ENCODE data around the gene PSORS1C1. TPM values are rescaled to one million over a fixed set of nuclear protein-coding genes. Genes with fewer than 3 reads are reported as not detected.
A peak's percentile ranks its signal among the peaks of the same experiment; 100 is the strongest.

PSORS1C1 gene
- total and polyA plus RNA-seq, 9 donors, result 0.22 to 1.4 (median 0.71) TPM

- H3K36me3 ChIP-seq (ENCODE audit: control insufficient read depth, insufficient read depth, low read length), result no peaks in the 10 kb centered on the region
- no peaks in the 10 kb centered on the region for H3K9me3 ChIP-seq (replicated peaks; ENCODE audit: control insufficient read depth, low read depth, low read length)
- peaks cover 6% of the 10 kb centered on the region for H3K27me3 ChIP-seq (ENCODE audit: control insufficient read depth, insufficient read depth, low read length)
- 33% methylated on average over 16 of the region's 22 CpGs for WGBS (ENCODE audit: insufficient coverage)
- peak; percentile 76 for DNase-seq
- H3K4me1 ChIP-seq (ENCODE audit: control insufficient read depth, insufficient read depth, low read length), result peaks cover 3% of the 10 kb centered on the region
- H3K27ac ChIP-seq (ENCODE audit: low read length), result no peak overlapping the region
- H3K4me3 ChIP-seq (ENCODE audit: low read length), result no peak overlapping the region
Observed at GRCh38 chr6:31079656-31080261, 34.8 kb upstream of the PSORS1C1 start.

- H3K4me3 ChIP-seq (ENCODE audit: low read length), result no peak overlapping the region
- no peaks in the 10 kb centered on the region for H3K9me3 ChIP-seq (replicated peaks; ENCODE audit: control insufficient read depth, low read depth, low read length)
- no peak overlapping the region for H3K27ac ChIP-seq (ENCODE audit: low read length)
- WGBS (ENCODE audit: insufficient coverage), result 93% methylated on average over 3 of the region's 6 CpGs
- H3K36me3 ChIP-seq (ENCODE audit: control insufficient read depth, insufficient read depth, low read length), result no peaks in the 10 kb centered on the region
- DNase-seq, result no peak
- H3K4me1 ChIP-seq (ENCODE audit: control insufficient read depth, insufficient read depth, low read length), result peaks cover 3% of the 10 kb centered on the region
- H3K27me3 ChIP-seq (ENCODE audit: control insufficient read depth, insufficient read depth, low read length), result peaks cover 9% of the 10 kb centered on the region
Observed at GRCh38 chr6:31081872-31082271, 32.7 kb upstream of the PSORS1C1 start.

- H3K27ac ChIP-seq (ENCODE audit: low read length), result no peak overlapping the region
- DNase-seq, result peak; percentile 66
- peaks cover 3% of the 10 kb centered on the region for H3K4me1 ChIP-seq (ENCODE audit: control insufficient read depth, insufficient read depth, low read length)
- no peak overlapping the region for H3K4me3 ChIP-seq (ENCODE audit: low read length)
- H3K36me3 ChIP-seq (ENCODE audit: control insufficient read depth, insufficient read depth, low read length), result no peaks in the 10 kb centered on the region
- 14% methylated on average over 5 of the region's 8 CpGs for WGBS (ENCODE audit: insufficient coverage)
- H3K27me3 ChIP-seq (ENCODE audit: control insufficient read depth, insufficient read depth, low read length), result peaks cover 9% of the 10 kb centered on the region
- H3K9me3 ChIP-seq (replicated peaks; ENCODE audit: control insufficient read depth, low read depth, low read length), result no peaks in the 10 kb centered on the region
Observed at GRCh38 chr6:31083742-31084354, 30.8 kb upstream of the PSORS1C1 start.

GRCh38 chr6:31086788-31087440 lies 27.7 kb upstream of the PSORS1C1 start:
- no peak overlapping the region for H3K27ac ChIP-seq (ENCODE audit: low read length)
- H3K27me3 ChIP-seq (ENCODE audit: control insufficient read depth, insufficient read depth, low read length), result peaks cover 2% of the 10 kb centered on the region
- no peaks in the 10 kb centered on the region for H3K36me3 ChIP-seq (ENCODE audit: control insufficient read depth, insufficient read depth, low read length)
- WGBS (ENCODE audit: insufficient coverage), result no CpG with 5 or more reads among the region's 7 CpGs
- H3K9me3 ChIP-seq (replicated peaks; ENCODE audit: control insufficient read depth, low read depth, low read length), result no peaks in the 10 kb centered on the region
- H3K4me3 ChIP-seq (ENCODE audit: low read length), result no peak overlapping the region
- no peaks in the 10 kb centered on the region for H3K4me1 ChIP-seq (ENCODE audit: control insufficient read depth, insufficient read depth, low read length)
- DNase-seq, result no peak

GRCh38 chr6:31087494-31088089 lies 27.0 kb upstream of the PSORS1C1 start:
- Histone ChIP-seq H3K27ac (ENCODE audit: low read length) (no peak overlapping the region), H3K4me3 (ENCODE audit: low read length) (no peak overlapping the region)
- WGBS (ENCODE audit: insufficient coverage), result 0% methylated on average over 2 of the region's 14 CpGs

GRCh38 chr6:31090275-31090972 lies 24.2 kb upstream of the PSORS1C1 start:
- peaks cover 1% of the 10 kb centered on the region for H3K27me3 ChIP-seq (ENCODE audit: control insufficient read depth, insufficient read depth, low read length)
- no peak for DNase-seq
- 80% methylated on average over 1 of the region's 3 CpGs for WGBS (ENCODE audit: insufficient coverage)
- no peaks in the 10 kb centered on the region for H3K36me3 ChIP-seq (ENCODE audit: control insufficient read depth, insufficient read depth, low read length)
- H3K9me3 ChIP-seq (replicated peaks; ENCODE audit: control insufficient read depth, low read depth, low read length), result no peaks in the 10 kb centered on the region
- no peak overlapping the region for H3K27ac ChIP-seq (ENCODE audit: low read length)
- no peak overlapping the region for H3K4me3 ChIP-seq (ENCODE audit: low read length)
- H3K4me1 ChIP-seq (ENCODE audit: control insufficient read depth, insufficient read depth, low read length), result peaks cover 8% of the 10 kb centered on the region

More at GRCh38 chr6:31087494-31088089, 27.0 kb upstream of the PSORS1C1 start:
- Histone ChIP-seq H3K9me3 (replicated peaks; ENCODE audit: control insufficient read depth, low read depth, low read length) (no peaks in the 10 kb centered on the region), H3K4me1 (ENCODE audit: control insufficient read depth, insufficient read depth, low read length) (no peaks in the 10 kb centered on the region), H3K27me3 (ENCODE audit: control insufficient read depth, insufficient read depth, low read length) (peaks cover 2% of the 10 kb centered on the region), H3K36me3 (ENCODE audit: control insufficient read depth, insufficient read depth, low read length) (no peaks in the 10 kb centered on the region)
- DNase-seq, result peak; percentile 92

GRCh38 chr6:31090973-31091364 lies 23.6 kb upstream of the PSORS1C1 start:
- peaks cover 8% of the 10 kb centered on the region for H3K4me1 ChIP-seq (ENCODE audit: control insufficient read depth, insufficient read depth, low read length)
- no peaks in the 10 kb centered on the region for H3K27me3 ChIP-seq (ENCODE audit: control insufficient read depth, insufficient read depth, low read length)
- no peak overlapping the region for H3K27ac ChIP-seq (ENCODE audit: low read length)
- no peak for DNase-seq
- no peaks in the 10 kb centered on the region for H3K36me3 ChIP-seq (ENCODE audit: control insufficient read depth, insufficient read depth, low read length)
- whole genome bisulfite sequencing (ENCODE audit: insufficient coverage), result 88% methylated on average over 2 of the region's 6 CpGs
- H3K4me3 ChIP-seq (ENCODE audit: low read length), result no peak overlapping the region
- H3K9me3 ChIP-seq (replicated peaks; ENCODE audit: control insufficient read depth, low read depth, low read length), result no peaks in the 10 kb centered on the region

GRCh38 chr6:31091680-31092079 lies 22.9 kb upstream of the PSORS1C1 start:
- Histone ChIP-seq H3K9me3 (replicated peaks; ENCODE audit: control insufficient read depth, low read depth, low read length) (no peaks in the 10 kb centered on the region), H3K27ac (ENCODE audit: low read length) (no peak overlapping the region), H3K4me3 (ENCODE audit: low read length) (no peak overlapping the region), H3K27me3 (ENCODE audit: control insufficient read depth, insufficient read depth, low read length) (no peaks in the 10 kb centered on the region), H3K4me1 (ENCODE audit: control insufficient read depth, insufficient read depth, low read length) (peaks cover 8% of the 10 kb centered on the region), H3K36me3 (ENCODE audit: control insufficient read depth, insufficient read depth, low read length) (no peaks in the 10 kb centered on the region)
- DNase-seq, result no peak
- no CpG with 5 or more reads among the region's 3 CpGs for WGBS (ENCODE audit: insufficient coverage)

GRCh38 chr6:31092238-31092637 lies 22.4 kb upstream of the PSORS1C1 start:
- Histone ChIP-seq H3K9me3 (replicated peaks; ENCODE audit: control insufficient read depth, low read depth, low read length) (no peaks in the 10 kb centered on the region), H3K4me3 (ENCODE audit: low read length) (no peak overlapping the region), H3K27me3 (ENCODE audit: control insufficient read depth, insufficient read depth, low read length) (no peaks in the 10 kb centered on the region), H3K36me3 (ENCODE audit: control insufficient read depth, insufficient read depth, low read length) (no peaks in the 10 kb centered on the region), H3K27ac (ENCODE audit: low read length) (no peak overlapping the region), H3K4me1 (ENCODE audit: control insufficient read depth, insufficient read depth, low read length) (peaks cover 8% of the 10 kb centered on the region)
- WGBS (ENCODE audit: insufficient coverage), result no CpG with 5 or more reads among the region's 2 CpGs
- no peak for DNase-seq
